ENCODE measurements around the gene ATP2B3. TPM values are rescaled to one million over a fixed set of nuclear protein-coding genes. Genes with fewer than 3 reads are reported as not detected.

Gene ATP2B3
- total RNA-seq, 2 donors from 2014 or later, result not detected

Other genes with a start within 250 kb of the ATP2B3 start
- not detected for gene PNMA6F, start 195.9 kb upstream of the ATP2B3 start, total RNA-seq
- gene ZNF275, start 183.5 kb upstream of the ATP2B3 start, total RNA-seq, result 10 to 100 TPM; 15.6 to 15.7 TPM
- gene PNMA6E, start 116.3 kb upstream of the ATP2B3 start, total RNA-seq, result not detected
- 1 to 10 TPM; 2.2 to 2.4 TPM for gene ZFP92, start 106.2 kb upstream of the ATP2B3 start, total RNA-seq
- 1 to 10 TPM; 2.7 to 2.8 TPM for gene TREX2, start 71.6 kb upstream of the ATP2B3 start, total RNA-seq
- gene HAUS7, start 47.1 kb upstream of the ATP2B3 start, total RNA-seq, result 10 to 100 TPM; 27.7 to 40.0 TPM
- not detected for gene BGN, start 22.7 kb upstream of the ATP2B3 start, total RNA-seq
- 10 to 100 TPM; 16.8 to 20.3 TPM for gene CCNQ, start 81.5 kb downstream of the ATP2B3 start, total RNA-seq
- not detected for gene DUSP9, start 129.6 kb downstream of the ATP2B3 start, total RNA-seq
- gene PNCK, start 156.2 kb downstream of the ATP2B3 start, total RNA-seq, result 1 to 10 TPM in 1 of 2 donors, under 1 TPM in 1; 0.50 to 1.2 TPM
- 1 to 10 TPM; 1.8 to 2.2 TPM for gene SLC6A8, start 170.3 kb downstream of the ATP2B3 start, total RNA-seq
- gene BCAP31, start 206.7 kb downstream of the ATP2B3 start, total RNA-seq, result 10 to 100 TPM; 91.5 to 94.1 TPM
- 1 to 10 TPM; 8.0 to 8.3 TPM for gene ABCD1, start 207.2 kb downstream of the ATP2B3 start, total RNA-seq
- 1 to 10 TPM in 1 of 2 donors, under 1 TPM in 1; 0.77 to 1.7 TPM for gene PLXNB3, start 246.6 kb downstream of the ATP2B3 start, total RNA-seq

Measured in activated T-cell treated with anti-CD3 and anti-CD28 coated beads, Interleukin-2, amount 50 U/mL, for 72 hours (primary cell).